GM12878 (cell line): ENCODE data around the gene SLX9. TPM values are rescaled to one million over a fixed set of nuclear protein-coding genes. Genes with fewer than 3 reads are reported as not detected.

Experiments used
- ATAC-seq: fragments of 200-7000 bp; cut with Tn5 transposase; 3 replicates; pipeline ENCODE4 v1.9.1; 2020; ENCODE audit warnings: mild to moderate bottlenecking, moderate library complexity
- BruUV-seq: library from RNA; stranded (reverse); fragments of 400-500 nt; replicated peaks from 2 replicates; lab custom pipeline; 2021; lab: Mats Ljungman, UMichigan
- CTCF ChIA-PET: fragments of 300-600 bp; sonication (Branson Sonifier 250); formaldehyde crosslinking; extraction: SDS; loops from one replicate; lab custom pipeline; 2021; ENCODE audit warnings: inconsistent platforms; lab: Yijun Ruan, JAX
- POLR2A ChIA-PET: fragments of 350-600 bp; formaldehyde crosslinking; extraction: SDS; loops from one replicate; lab custom pipeline; 2021; ENCODE audit warnings: inconsistent platforms; lab: Charles Lee
- RAD21 ChIA-PET: fragments of 300-600 bp; sonication (Branson Sonifier 250); formaldehyde crosslinking; loops from one replicate; lab custom pipeline; 2023; ENCODE audit warnings: antibody characterized with exemption; ENCODE audit not compliant: unreplicated experiment; lab: Charles Lee
- SMC1A ChIA-PET: fragments of 300-600 bp; sonication (Branson Sonifier 250); formaldehyde crosslinking; loops from one replicate; lab custom pipeline; 2023; ENCODE audit not compliant: unreplicated experiment, uncharacterized antibody; lab: Charles Lee
- DNase-seq: peaks from one replicate; pipeline ENCODE4 v3.0.0-alpha.2; 2011; ENCODE audit warnings: low read depth, low spot score
- FAIRE-seq: peaks from 3 replicates; lab custom pipeline; 2011; peaks lifted over from hg19 to GRCh38; lab: Jason Lieb, UNC
- H2AFZ ChIP-seq: 2 replicates; pipeline ENCODE4 v1.6.0; 2011; ENCODE audit warnings: low read depth, low read length, control low read depth; ENCODE audit not compliant: control insufficient read depth
- H3K27ac ChIP-seq: 2 replicates; pipeline ENCODE4 v1.5.1; 2011; ENCODE audit warnings: control low read depth; ENCODE audit not compliant: control insufficient read depth, insufficient read depth
- H3K27me3 ChIP-seq, 2 experiments: replicated peaks in 1 of 2; 2 replicates each; pipeline versions ENCODE4 v1.6.0 to v1.6.1; 2011; ENCODE audit warnings: low read length in 1 of 2; ENCODE audit not compliant: control insufficient read depth in 2 of 2, insufficient read depth in 2 of 2
- H3K36me3 ChIP-seq, 2 experiments: 2 replicates each; pipeline ENCODE4 v1.5.1; 2011; ENCODE audit warnings: low read length in 1 of 2; ENCODE audit not compliant: control insufficient read depth in 2 of 2, insufficient read depth in 2 of 2
- H3K4me1 ChIP-seq: 2 replicates; pipeline ENCODE4 v1.6.1; 2011; ENCODE audit warnings: mild to moderate bottlenecking, low read length, moderate library complexity, mixed read lengths; ENCODE audit not compliant: control insufficient read depth, insufficient read depth
- H3K4me2 ChIP-seq: 2 replicates; pipeline ENCODE4 v1.6.0; 2011; ENCODE audit warnings: control low read depth; ENCODE audit not compliant: control insufficient read depth, insufficient read depth
- H3K4me3 ChIP-seq: fragments of 200-600 bp; sonication (generic); 2 replicates; pipeline ENCODE4 v1.5.1; 2016
- H3K79me2 ChIP-seq: 2 replicates; pipeline ENCODE4 v1.6.0; 2011; ENCODE audit warnings: low read length; ENCODE audit not compliant: control insufficient read depth, insufficient read depth
- H3K9ac ChIP-seq: 2 replicates; pipeline ENCODE4 v1.8.0; 2011; ENCODE audit warnings: low read length, control low read depth, mixed read lengths; ENCODE audit not compliant: control insufficient read depth, insufficient read depth
- H3K9me3 ChIP-seq: replicated peaks from 3 replicates; pipeline ENCODE4 v1.5.1; 2011; ENCODE audit warnings: mild to moderate bottlenecking, low read length; ENCODE audit not compliant: control insufficient read depth, insufficient read depth
- H4K20me1 ChIP-seq: 2 replicates; pipeline ENCODE4 v1.6.0; 2011; ENCODE audit not compliant: control insufficient read depth, insufficient read depth
- CBFB ChIP-seq: IDR thresholded peaks from 2 replicates; pipeline ENCODE4 v1.6.1; 2016; ENCODE audit warnings: antibody characterized with exemption, low read depth
- MEF2B ChIP-seq: fragments of 450-650 bp; IDR thresholded peaks from 2 replicates; pipeline ENCODE4 v1.6.1; 2018; ENCODE audit warnings: mild to moderate bottlenecking, moderate library complexity; ENCODE audit not compliant: partially characterized antibody, poor library complexity, severe bottlenecking
- PAX8 ChIP-seq: fragments of 450-650 bp; IDR thresholded peaks from 2 replicates; pipeline ENCODE4 v1.6.1; 2017; ENCODE audit warnings: mild to moderate bottlenecking, moderate library complexity
- PML ChIP-seq: IDR thresholded peaks from 2 replicates; pipeline ENCODE4 v1.6.1; 2012; ENCODE audit warnings: low read length, inconsistent platforms
- RB1 ChIP-seq: fragments of 450-650 bp; formaldehyde crosslinking; IDR thresholded peaks from 2 replicates; pipeline ENCODE4 v1.6.1; 2017; ENCODE audit warnings: mild to moderate bottlenecking, borderline replicate concordance
- RELB ChIP-seq: fragments of 450-650 bp; IDR thresholded peaks from 2 replicates; pipeline ENCODE4 v1.6.1; 2017; ENCODE audit warnings: low read depth, mild to moderate bottlenecking, moderate library complexity
- ZBTB33 ChIP-seq: fragments of 450-650 bp; IDR thresholded peaks from 2 replicates; pipeline ENCODE4 v1.6.1; 2017; ENCODE audit warnings: mild to moderate bottlenecking
- WGBS: methylation state at CpG from one replicate; pipeline ENCODE4 v1.1.6; 2016; ENCODE audit warnings: low lambda C conversion rate; ENCODE audit not compliant: insufficient replicate concordance, insufficient coverage; ENCODE audit errors: missing lambda C conversion rate; 5-methylcytosine and 5-hydroxymethylcytosine counted together
- in situ Hi-C: fragments of 300-500 bp; cut with MboI; formaldehyde crosslinking; loops from 9 replicates; pipeline ENCODE4 v1.14.3; 2018; ENCODE audit warnings: mixed read lengths
- intact Hi-C: fragments of 100-400 bp; cut with micrococcal nuclease; formaldehyde crosslinking; loops from one replicate; pipeline ENCODE4 v1.14.2; 2022; ENCODE audit not compliant: unreplicated experiment
- polyA plus RNA-seq, 11 experiments: library from polyadenylated mRNA; depleted of rRNA in 4 of 11; unstranded in 6 of 11; stranded (reverse) in 5 of 11; fragments of >200 nt; fragmentation: Nextera tagmentation in 4 of 11; fragmentation: Illumina TruSeq in 1 of 11; extraction: Ambion mirVana in 4 of 11; extraction: Trizol in 1 of 11; gene quantifications; 1 replicate in 1 of 11; 2 replicates in 10 of 11; pipeline versions ENCODE4 v1.2.1 to v1.2.3, GENCODE V29; 2011 to 2016; ENCODE audit warnings: inconsistent platforms in 2 of 11, missing spikeins in 2 of 11, low read depth in 1 of 11
- total RNA-seq, 4 experiments: library from RNA; depleted of rRNA in 3 of 4; stranded (reverse); fragments of >200 nt in 3 of 4; fragmentation: Illumina TruSeq in 1 of 4; extraction: Trizol in 1 of 4; gene quantifications; 2 replicates each; pipeline versions ENCODE4 v1.2.1 to v1.2.3, GENCODE V29; 2013 to 2021
- TF ChIP-seq, protein P1 (sequence below): fragments of 450-650 bp; IDR thresholded peaks from 2 replicates; pipeline ENCODE4 v1.6.1; 2018; ENCODE audit warnings: mild to moderate bottlenecking, low read depth, moderate library complexity; ENCODE audit not compliant: partially characterized antibody
- TF ChIP-seq, protein P2 (sequence below): IDR thresholded peaks from 2 replicates; pipeline ENCODE4 v1.6.1; 2011; ENCODE audit warnings: low read depth, mild to moderate bottlenecking, low read length, moderate library complexity, borderline replicate concordance; ENCODE audit errors: extremely low read depth

Gene SLX9
- total and polyA plus RNA-seq, 10 of the 15 experiments (the other 5 are each of a cell fraction or from before 2014, with no cell fraction given): 0.69 to 81.3 (median 33.9) TPM

DNA sequence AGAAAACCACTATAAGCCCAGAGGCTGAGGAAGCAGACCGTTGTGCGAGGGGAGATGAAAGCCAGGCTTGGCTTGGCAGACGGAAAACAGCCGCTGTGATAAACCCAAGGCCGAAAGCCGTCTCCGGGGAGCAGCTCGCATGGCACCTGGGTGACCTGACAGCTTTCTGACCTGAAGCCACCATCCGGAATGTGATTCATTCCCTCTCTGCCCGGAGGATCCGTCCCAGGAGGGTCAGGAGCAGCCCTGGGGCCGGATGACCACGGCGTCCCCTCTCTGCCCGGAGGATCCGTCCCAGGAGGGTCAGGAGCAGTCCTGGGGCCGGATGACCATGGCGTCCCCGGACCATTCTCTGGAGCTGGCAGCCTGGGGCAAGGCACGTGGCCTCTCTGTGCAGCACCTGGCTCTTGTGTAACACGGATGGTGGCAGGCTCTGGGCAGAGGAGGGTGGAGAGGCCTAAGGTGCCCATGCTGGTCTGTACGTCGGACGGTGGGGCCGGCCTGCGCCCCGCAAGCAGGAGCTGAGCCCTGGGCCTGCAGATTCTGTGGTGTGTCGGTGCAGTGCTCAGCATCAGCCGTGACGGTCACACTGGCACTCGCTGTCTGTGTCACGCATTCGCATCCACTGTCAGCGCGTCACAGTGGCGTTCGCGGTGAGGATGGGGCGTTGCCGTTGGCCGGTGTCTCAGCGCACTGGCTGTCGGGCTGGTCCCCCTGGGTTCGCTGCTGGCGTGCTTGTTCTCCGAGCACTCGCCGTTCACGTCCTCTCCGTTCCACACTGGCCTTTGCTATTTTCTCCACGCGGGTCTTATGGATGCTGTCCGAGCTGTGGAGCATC is 50.3 kb downstream of the SLX9 start (continued):
- no peak for TF ChIP-seq RELB

DNA sequence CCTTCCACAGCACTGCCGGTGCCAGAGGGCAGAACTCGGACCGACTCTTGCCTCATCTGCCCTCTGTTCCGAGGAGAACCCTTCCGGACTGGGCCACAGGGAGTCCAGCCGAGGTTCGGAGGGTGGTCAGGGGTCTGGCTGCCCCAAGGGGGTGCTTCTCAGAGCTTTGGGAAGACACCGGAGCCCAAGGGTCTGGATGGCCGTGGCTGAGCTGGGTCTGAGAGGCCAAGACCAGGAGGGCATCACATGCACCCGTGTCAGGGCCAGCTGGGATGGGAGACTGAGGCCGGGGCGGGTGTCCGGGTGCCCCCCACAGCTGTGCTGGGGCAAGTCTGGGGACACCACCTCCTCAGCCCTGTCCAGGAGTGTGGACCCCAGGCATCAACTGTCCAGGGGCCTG is 51.1 kb downstream of the SLX9 start:
- Histone ChIP-seq H3K4me1 (no peaks in the 10 kb centered on the region), H3K4me2 (no peak overlapping the region), H3K27me3 (no peaks in the 10 kb centered on the region), H2AFZ (no peak overlapping the region), H3K36me3 (no peaks in the 10 kb centered on the region), H3K9ac (no peak overlapping the region), H4K20me1 (no peaks in the 10 kb centered on the region), H3K27ac (no peak overlapping the region), H3K4me3 (no peak overlapping the region), H3K79me2 (no peaks in the 10 kb centered on the region), H3K9me3 (no peaks in the 10 kb centered on the region)
- ATAC-seq: no peak
- intact Hi-C loops (no loop called here), in situ Hi-C loops (loop anchor here (5.0 kb wide), 1 partner anchor 34 kb away; no protein-coding TSS in a partner anchor)
- no peak for DNase-seq
- ChIA-PET RAD21 (no interaction called here), POLR2A (no interaction called here), CTCF (no interaction called here), SMC1A (no interaction called here)
- no TSS peak for BruUV-seq
- 8% methylated on average over 10 of the region's 13 CpGs for WGBS
- FAIRE-seq: no peak
- TF ChIP-seq MEF2B (no peak), PAX8 (no peak), CBFB (no peak), PML (no peak), RB1 (no peak), ZBTB33 (no peak)
- TF ChIP-seq, protein P1, sequence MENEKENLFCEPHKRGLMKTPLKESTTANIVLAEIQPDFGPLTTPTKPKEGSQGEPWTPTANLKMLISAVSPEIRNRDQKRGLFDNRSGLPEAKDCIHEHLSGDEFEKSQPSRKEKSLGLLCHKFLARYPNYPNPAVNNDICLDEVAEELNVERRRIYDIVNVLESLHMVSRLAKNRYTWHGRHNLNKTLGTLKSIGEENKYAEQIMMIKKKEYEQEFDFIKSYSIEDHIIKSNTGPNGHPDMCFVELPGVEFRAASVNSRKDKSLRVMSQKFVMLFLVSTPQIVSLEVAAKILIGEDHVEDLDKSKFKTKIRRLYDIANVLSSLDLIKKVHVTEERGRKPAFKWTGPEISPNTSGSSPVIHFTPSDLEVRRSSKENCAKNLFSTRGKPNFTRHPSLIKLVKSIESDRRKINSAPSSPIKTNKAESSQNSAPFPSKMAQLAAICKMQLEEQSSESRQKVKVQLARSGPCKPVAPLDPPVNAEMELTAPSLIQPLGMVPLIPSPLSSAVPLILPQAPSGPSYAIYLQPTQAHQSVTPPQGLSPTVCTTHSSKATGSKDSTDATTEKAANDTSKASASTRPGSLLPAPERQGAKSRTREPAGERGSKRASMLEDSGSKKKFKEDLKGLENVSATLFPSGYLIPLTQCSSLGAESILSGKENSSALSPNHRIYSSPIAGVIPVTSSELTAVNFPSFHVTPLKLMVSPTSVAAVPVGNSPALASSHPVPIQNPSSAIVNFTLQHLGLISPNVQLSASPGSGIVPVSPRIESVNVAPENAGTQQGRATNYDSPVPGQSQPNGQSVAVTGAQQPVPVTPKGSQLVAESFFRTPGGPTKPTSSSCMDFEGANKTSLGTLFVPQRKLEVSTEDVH: no peak
- TF ChIP-seq, protein P2, sequence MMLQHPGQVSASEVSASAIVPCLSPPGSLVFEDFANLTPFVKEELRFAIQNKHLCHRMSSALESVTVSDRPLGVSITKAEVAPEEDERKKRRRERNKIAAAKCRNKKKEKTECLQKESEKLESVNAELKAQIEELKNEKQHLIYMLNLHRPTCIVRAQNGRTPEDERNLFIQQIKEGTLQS: no peak
